Lower leg skin (tissue), 4 donors: Measurements from ENCODE around the gene PLD3. TPM values are rescaled to one million over a fixed set of nuclear protein-coding genes. Genes with fewer than 3 reads are reported as not detected.

Experiments
- DNase-seq, 2 donors: peaks; one replicate each; pipeline ENCODE4 v3.0.0-alpha.2; 2019; ENCODE audit warnings: low spot score in 2 of 2
- H3K4me3 ChIP-seq: fragments of 200-600 bp; sonication (generic); 2 replicates; pipeline ENCODE4 v1.5.1; 2017; ENCODE audit warnings: mild to moderate bottlenecking, low read depth; ENCODE audit not compliant: poor library complexity, severe bottlenecking
- POLR2A ChIP-seq, 2 donors: fragments of 450-650 bp; IDR thresholded peaks; one replicate each; pipeline ENCODE4 v1.6.1; 2016 to 2017; ENCODE audit warnings: antibody characterized with exemption in 2 of 2, mild to moderate bottlenecking in 1 of 2, moderate library complexity in 1 of 2
- WGBS, 2 donors: methylation state at CpG; one replicate each; pipeline ENCODE4 v1.1.5; 2018; 5-methylcytosine and 5-hydroxymethylcytosine counted together
- intact Hi-C: fragments of 100-400 bp; cut with DNase I; formaldehyde crosslinking; loops from one replicate; pipeline ENCODE4 v1.15.0; 2023; ENCODE audit warnings: low total_unique reads
- total RNA-seq, 4 donors: library from RNA; depleted of rRNA; stranded (reverse); fragments of >200 nt; gene quantifications; one replicate each; pipeline ENCODE4 v1.1.0, GENCODE V29; 2016
- TF ChIP-seq, protein P1 (sequence below), 3 donors: fragments of 450-650 bp; IDR thresholded peaks; one replicate each; pipeline ENCODE4 v1.5.1; 2016; ENCODE audit warnings: antibody characterized with exemption in 3 of 3, mild to moderate bottlenecking in 3 of 3, moderate library complexity in 2 of 3

PLD3 gene
- total RNA-seq, 4 donors from 2014 or later: 188 to 287 (median 256) TPM

DNA sequence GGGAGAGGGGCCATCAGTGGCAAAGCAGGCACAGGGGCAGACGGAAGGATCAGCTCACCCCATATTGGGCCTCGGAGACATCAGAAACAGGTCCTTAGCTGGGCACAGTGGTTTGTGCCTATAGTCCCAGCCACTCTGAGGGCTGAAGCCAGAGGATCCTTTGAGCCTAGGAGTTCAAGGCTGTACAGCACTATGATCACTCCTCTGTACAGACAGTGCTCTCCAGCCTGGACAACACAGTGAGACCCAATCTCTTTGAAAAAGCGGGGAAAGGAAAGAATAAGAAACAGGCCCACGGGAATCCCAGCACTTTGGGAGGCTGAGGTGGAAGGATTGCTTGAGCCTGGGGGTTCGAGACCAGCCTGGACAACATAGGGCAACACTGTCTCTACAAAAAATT lies 71.3 kb downstream of the PLD3 start:
- 90 to 95% methylated on average over 5 of the region's 5 CpGs for WGBS, 2 donors
- no peak for DNase-seq
- intact Hi-C loops: no loop called here
- H3K4me3 ChIP-seq: no peak overlapping the region
- no peak for TF ChIP-seq POLR2A (IDR thresholded peaks at IDR 0.05)
- TF ChIP-seq, protein P1, sequence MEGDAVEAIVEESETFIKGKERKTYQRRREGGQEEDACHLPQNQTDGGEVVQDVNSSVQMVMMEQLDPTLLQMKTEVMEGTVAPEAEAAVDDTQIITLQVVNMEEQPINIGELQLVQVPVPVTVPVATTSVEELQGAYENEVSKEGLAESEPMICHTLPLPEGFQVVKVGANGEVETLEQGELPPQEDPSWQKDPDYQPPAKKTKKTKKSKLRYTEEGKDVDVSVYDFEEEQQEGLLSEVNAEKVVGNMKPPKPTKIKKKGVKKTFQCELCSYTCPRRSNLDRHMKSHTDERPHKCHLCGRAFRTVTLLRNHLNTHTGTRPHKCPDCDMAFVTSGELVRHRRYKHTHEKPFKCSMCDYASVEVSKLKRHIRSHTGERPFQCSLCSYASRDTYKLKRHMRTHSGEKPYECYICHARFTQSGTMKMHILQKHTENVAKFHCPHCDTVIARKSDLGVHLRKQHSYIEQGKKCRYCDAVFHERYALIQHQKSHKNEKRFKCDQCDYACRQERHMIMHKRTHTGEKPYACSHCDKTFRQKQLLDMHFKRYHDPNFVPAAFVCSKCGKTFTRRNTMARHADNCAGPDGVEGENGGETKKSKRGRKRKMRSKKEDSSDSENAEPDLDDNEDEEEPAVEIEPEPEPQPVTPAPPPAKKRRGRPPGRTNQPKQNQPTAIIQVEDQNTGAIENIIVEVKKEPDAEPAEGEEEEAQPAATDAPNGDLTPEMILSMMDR (IDR thresholded peaks at IDR 0.05): no peak

DNA sequence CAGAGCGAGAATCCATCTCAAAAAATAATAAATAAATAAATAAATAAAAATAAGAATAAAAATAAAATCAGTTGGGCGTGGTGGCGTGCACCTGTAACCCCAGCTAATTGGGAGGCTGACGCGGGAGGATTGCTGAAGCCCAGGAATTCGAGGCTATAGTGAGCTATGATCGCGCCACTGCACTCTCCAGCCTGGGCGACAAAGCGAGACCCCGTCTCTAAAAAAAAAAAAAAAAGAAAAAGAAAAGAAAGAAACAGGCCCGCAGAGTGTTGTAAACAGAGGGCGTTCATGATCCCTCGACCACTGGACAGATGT lies 71.9 kb downstream of the PLD3 start:
- intact Hi-C loops: no loop called here
- H3K4me3 ChIP-seq: no peak overlapping the region
- DNase-seq: no peak
- 46 to 48% methylated on average over 14 of the region's 14 CpGs for WGBS, 2 donors
- TF ChIP-seq, protein P1 (IDR thresholded peaks at IDR 0.05): no peak
- no peak for TF ChIP-seq POLR2A (IDR thresholded peaks at IDR 0.05)

- intact Hi-C loops: no loop called here
- 2% methylated on average over 53 to 56 of the region's 56 CpGs for WGBS, 2 donors
- peak; percentile 92 to 98 for DNase-seq
- peak overlapping the region; percentile 42 for H3K4me3 ChIP-seq
- TF ChIP-seq, protein P1 (IDR thresholded peaks at IDR 0.05): peak in 1 of 3 donors; percentile 55
- no peak for TF ChIP-seq POLR2A (IDR thresholded peaks at IDR 0.05)
These were observed 72.6 kb downstream of the PLD3 start for GRCh38 chr19:40420766-40421765.

DNA sequence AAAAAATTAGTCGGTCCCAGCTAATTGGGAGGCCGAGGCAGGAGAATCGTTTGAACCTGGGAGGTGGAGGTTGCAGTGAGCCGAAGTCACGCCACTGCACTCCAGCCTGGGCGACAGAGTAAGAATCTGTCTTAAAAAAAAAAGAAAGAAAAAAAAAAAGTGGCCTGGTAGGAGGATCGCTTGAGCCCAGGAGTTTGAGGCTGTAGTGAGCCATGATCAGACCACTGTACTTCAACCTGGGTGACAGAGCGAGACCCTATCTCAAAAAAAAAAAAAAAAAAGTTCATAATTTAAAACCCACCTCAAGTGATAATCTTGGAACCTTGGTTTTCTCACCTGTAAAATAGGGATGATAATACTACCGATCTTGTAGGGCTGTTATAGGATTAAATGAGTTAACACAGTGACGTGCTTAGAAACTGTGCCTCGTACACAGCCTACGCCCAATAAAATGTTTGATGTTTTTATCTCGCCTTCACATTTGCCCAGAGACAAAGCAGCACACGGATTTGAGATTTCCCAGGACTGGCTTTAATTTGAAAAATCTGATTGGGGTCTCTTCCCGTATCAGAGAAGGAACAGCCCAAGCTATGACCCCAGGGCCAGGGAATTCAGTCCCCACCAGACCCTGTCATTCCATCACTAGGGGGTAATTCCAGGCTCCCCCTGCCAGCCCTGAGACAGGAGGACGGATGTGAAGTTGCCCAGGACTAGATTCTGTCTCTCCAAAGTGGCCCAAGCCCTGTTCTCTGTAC lies 73.7 kb downstream of the PLD3 start:
- TF ChIP-seq, protein P1 (IDR thresholded peaks at IDR 0.05): no peak
- DNase-seq: no peak
- intact Hi-C loops: no loop called here
- H3K4me3 ChIP-seq: no peak overlapping the region
- 84% methylated on average over 16 of the region's 16 CpGs for WGBS, 2 donors

- H3K4me3 ChIP-seq: no peak overlapping the region
- 78 to 90% methylated on average over 10 to 28 of the region's 31 CpGs for WGBS, 2 donors
- TF ChIP-seq, protein P1 (IDR thresholded peaks at IDR 0.05): no peak
- TF ChIP-seq POLR2A (IDR thresholded peaks at IDR 0.05): no peak
- intact Hi-C loops: no loop called here
- DNase-seq: peak in 1 of 2 donors; percentile 87
These were observed 74.5 kb downstream of the PLD3 start for GRCh38 chr19:40422748-40423566.
